A549 (cell line): ENCODE data around the gene TEN1. TPM values are rescaled to one million over a fixed set of nuclear protein-coding genes. Genes with fewer than 3 reads are reported as not detected.

ENCODE experiments used
- ATAC-seq, 2 experiments: fragments of 200-7000 bp in 1 of 2; fragments of >200 bp in 1 of 2; cut with Nextera tagmentation in 1 of 2; cut with Tn5 transposase in 1 of 2; 3 replicates each; pipeline versions ENCODE4 v1.8.0 to v1.9.1; 2018 to 2020; ENCODE audit warnings: mild to moderate bottlenecking in 1 of 2, moderate library complexity in 1 of 2
- CTCF ChIA-PET: fragments of 300-600 bp; sonication (Branson Sonifier 250); formaldehyde crosslinking; extraction: SDS; loops from one replicate; lab custom pipeline; 2021; ENCODE audit warnings: antibody characterized with exemption, inconsistent platforms; lab: Yijun Ruan, JAX
- POLR2A ChIA-PET: fragments of 350-600 bp; formaldehyde crosslinking; extraction: SDS; loops from one replicate; lab custom pipeline; 2021; ENCODE audit warnings: antibody characterized with exemption, inconsistent platforms; lab: Yijun Ruan, JAX
- DNase-seq, 2 experiments: peaks; one replicate each; pipeline versions ENCODE4 v3.0.0 to v3.0.0-alpha.2; 2011 to 2016; ENCODE audit warnings: low read depth in 1 of 2, low spot score in 1 of 2
- FAIRE-seq: peaks from 2 replicates; lab custom pipeline; 2011; peaks lifted over from hg19 to GRCh38; lab: Jason Lieb, UNC
- H3K27ac ChIP-seq, 2 experiments: fragments of >200 bp; sonication (Bioruptor Twin); formaldehyde crosslinking; 3 replicates each; pipeline ENCODE4 v1.5.1; 2016 to 2017
- H3K4me1 ChIP-seq: fragments of >200 bp; sonication (Bioruptor Twin); formaldehyde crosslinking; 3 replicates; pipeline ENCODE4 v1.6.1; 2016
- H3K4me2 ChIP-seq: fragments of >200 bp; sonication (Bioruptor Twin); formaldehyde crosslinking; 3 replicates; pipeline ENCODE4 v1.6.1; 2016
- H3K4me3 ChIP-seq: fragments of >200 bp; sonication (Bioruptor Twin); formaldehyde crosslinking; 3 replicates; pipeline ENCODE4 v1.5.1; 2016
- H3K9me3 ChIP-seq: fragments of >200 bp; sonication (Bioruptor Twin); formaldehyde crosslinking; 3 replicates; pipeline ENCODE4 v1.6.1; 2016
- BHLHE40 ChIP-seq: IDR thresholded peaks from 2 replicates; pipeline ENCODE4 v1.6.1; 2012; ENCODE audit warnings: low read depth, low read length, inconsistent platforms
- CBX2 ChIP-seq: fragments of 200-600 bp; sonication (generic); IDR thresholded peaks from 2 replicates; pipeline ENCODE4 v1.6.1; 2016; ENCODE audit warnings: low read depth, mild to moderate bottlenecking, borderline replicate concordance
- CEBPB ChIP-seq, 2 experiments: fragments of >200 bp in 1 of 2; sonication (Bioruptor Twin) in 1 of 2; formaldehyde crosslinking in 1 of 2; IDR thresholded peaks; 2 replicates each; pipeline ENCODE4 v1.6.1; 2012 to 2016
- CHD2 ChIP-seq: fragments of 150-350 bp; IDR thresholded peaks from 2 replicates; pipeline ENCODE4 v1.6.1; 2014; ENCODE audit warnings: low read length; ENCODE audit not compliant: partially characterized antibody
- CTCF ChIP-seq: fragments of >200 bp; sonication (Bioruptor Twin); formaldehyde crosslinking; IDR thresholded peaks from 3 replicates; pipeline ENCODE4 v1.5.1; 2016
- ESRRA ChIP-seq: fragments of 150-350 bp; IDR thresholded peaks from 2 replicates; pipeline ENCODE4 v1.6.1; 2014; ENCODE audit warnings: mild to moderate bottlenecking, low read length, borderline replicate concordance
- FOXS1 ChIP-seq: fragments of 250-450 bp; sonication (Bioruptor Pico); IDR thresholded peaks from 2 replicates; pipeline ENCODE4 v1.5.0; 2020; ENCODE audit warnings: mild to moderate bottlenecking, moderate library complexity
- GATA3 ChIP-seq: IDR thresholded peaks from 2 replicates; pipeline ENCODE4 v1.6.1; 2012; ENCODE audit warnings: borderline replicate concordance
- HDAC2 ChIP-seq: fragments of 200-600 bp; sonication (generic); IDR thresholded peaks from 2 replicates; pipeline ENCODE4 v1.6.1; 2016
- JUN ChIP-seq, 2 experiments: fragments of >200 bp; sonication (Bioruptor Twin); formaldehyde crosslinking; IDR thresholded peaks; 2 replicates in 1 of 2; 3 replicates in 1 of 2; pipeline ENCODE4 v1.6.1; 2016 to 2017
- JUNB ChIP-seq: fragments of >200 bp; sonication (Bioruptor Twin); formaldehyde crosslinking; IDR thresholded peaks from 2 replicates; pipeline ENCODE4 v1.6.1; 2016
- MAZ ChIP-seq: fragments of 150-350 bp; IDR thresholded peaks from 2 replicates; pipeline ENCODE4 v1.6.1; 2014; ENCODE audit warnings: antibody characterized with exemption, low read depth, low read length, borderline replicate concordance
- NR3C1 ChIP-seq: fragments of >200 bp; sonication (Bioruptor Twin); formaldehyde crosslinking; IDR thresholded peaks from 3 replicates; pipeline ENCODE4 v1.6.1; 2017
- PHF8 ChIP-seq: fragments of 200-600 bp; sonication (generic); IDR thresholded peaks from 2 replicates; pipeline ENCODE4 v1.6.1; 2016; ENCODE audit warnings: low read depth, mild to moderate bottlenecking, antibody characterized with exemption, moderate library complexity, borderline replicate concordance
- POLR2A ChIP-seq: IDR thresholded peaks from 2 replicates; pipeline ENCODE4 v1.6.1; 2012; ENCODE audit warnings: mild to moderate bottlenecking, low read length
- RCOR1 ChIP-seq: fragments of 150-350 bp; IDR thresholded peaks from 2 replicates; pipeline ENCODE4 v1.6.1; 2014; ENCODE audit warnings: antibody characterized with exemption, low read length, low read depth
- SMC3 ChIP-seq: fragments of >200 bp; sonication (Bioruptor Twin); formaldehyde crosslinking; IDR thresholded peaks from 3 replicates; pipeline ENCODE4 v1.6.1; 2018; ENCODE audit warnings: inconsistent platforms
- ZC3H11A ChIP-seq: fragments of 450-650 bp; IDR thresholded peaks from 2 replicates; pipeline ENCODE4 v1.6.1; 2014; ENCODE audit warnings: antibody characterized with exemption, mild to moderate bottlenecking
- WGBS: methylation state at CpG from one replicate; pipeline ENCODE4 v1.1.6; 2017; ENCODE audit errors: missing lambda C conversion rate; 5-methylcytosine and 5-hydroxymethylcytosine counted together
- polyA plus RNA-seq, 4 experiments: library from polyadenylated mRNA; depleted of rRNA in 3 of 4; stranded (reverse); fragments of >200 nt; fragmentation: RNase III in 1 of 4; extraction: RNeasy Plus Mini Kit Qiagen cat#74134 plus additional on column Dnase treatment in 1 of 4; gene quantifications; 2 replicates in 3 of 4; 3 replicates in 1 of 4; pipeline ENCODE4 v1.2.3, GENCODE V29; 2011 to 2017
- TF ChIP-seq, protein P1 (sequence below): fragments of 200-600 bp; sonication (generic); IDR thresholded peaks from 2 replicates; pipeline ENCODE4 v1.6.1; 2016; ENCODE audit warnings: antibody characterized with exemption, mild to moderate bottlenecking, moderate library complexity
- TF ChIP-seq, protein P2 (sequence below): fragments of >200 bp; sonication (Bioruptor Twin); formaldehyde crosslinking; IDR thresholded peaks from 3 replicates; pipeline ENCODE4 v1.6.1; 2016
- TF ChIP-seq, protein P3 (sequence below): fragments of 250-450 bp; sonication (Bioruptor Pico); IDR thresholded peaks from 2 replicates; pipeline ENCODE4 v1.5.0; 2021; ENCODE audit warnings: mild to moderate bottlenecking, moderate library complexity, borderline replicate concordance

TEN1 gene
- polyA plus RNA-seq, 2 of the 4 experiments (the other 2 are of a cell fraction): 11.8 to 15.7 TPM

GRCh38 chr17:76038050-76038449, 59.0 kb downstream of the TEN1 start:
- Histone ChIP-seq H3K4me2 (no peak overlapping the region), H3K27ac (no peak overlapping the region), H3K9me3 (no peaks in the 10 kb centered on the region), H3K4me1 (no peaks in the 10 kb centered on the region), H3K4me3 (no peak overlapping the region)
- WGBS: 92% methylated on average over 3 of the region's 3 CpGs
- no peak for FAIRE-seq
- POLR2A ChIA-PET: interaction anchor here (1.4 kb wide), 1 partner anchor 35 kb away, joined by 3 read pairs; the partner anchor contains the start of gene SRP68
- ATAC-seq: no peak
- TF ChIP-seq JUN (IDR thresholded peaks at IDR 0.05) (0 out of 5 replicates have a peak, but pooled peaks of 1 of the 2 experiments have one; percentile 14), CBX2 (no peak), PHF8 (no peak), CTCF (no peak)
- CTCF ChIA-PET: interaction anchor here (0.6 to 23.8 kb wide), 4 partner anchors 13 to 77 kb away, joined by 3 to 357 read pairs (median 4); no protein-coding TSS in a partner anchor
- no peak for DNase-seq

- Histone ChIP-seq H3K4me1 (no peaks in the 10 kb centered on the region), H3K4me3 (no peak overlapping the region), H3K27ac (peak overlapping the region in 1 of 2 experiments; percentile 33; a peak in 1 of 6 replicates), H3K9me3 (no peaks in the 10 kb centered on the region), H3K4me2 (no peak overlapping the region)
- CTCF ChIA-PET: interaction anchor here (1.1 to 23.8 kb wide), 5 partner anchors 19 to 261 kb away, joined by 3 to 357 read pairs (median 4); no protein-coding TSS in a partner anchor
- no peak for FAIRE-seq
- no peak for ATAC-seq
- POLR2A ChIA-PET: no interaction called here
- DNase-seq: no peak
- 85% methylated on average over 6 of the region's 6 CpGs for WGBS
- no peak for TF ChIP-seq RCOR1
- TF ChIP-seq POLR2A: no peak
- no peak for TF ChIP-seq HDAC2
- no peak for TF ChIP-seq GATA3
- TF ChIP-seq, protein P1, sequence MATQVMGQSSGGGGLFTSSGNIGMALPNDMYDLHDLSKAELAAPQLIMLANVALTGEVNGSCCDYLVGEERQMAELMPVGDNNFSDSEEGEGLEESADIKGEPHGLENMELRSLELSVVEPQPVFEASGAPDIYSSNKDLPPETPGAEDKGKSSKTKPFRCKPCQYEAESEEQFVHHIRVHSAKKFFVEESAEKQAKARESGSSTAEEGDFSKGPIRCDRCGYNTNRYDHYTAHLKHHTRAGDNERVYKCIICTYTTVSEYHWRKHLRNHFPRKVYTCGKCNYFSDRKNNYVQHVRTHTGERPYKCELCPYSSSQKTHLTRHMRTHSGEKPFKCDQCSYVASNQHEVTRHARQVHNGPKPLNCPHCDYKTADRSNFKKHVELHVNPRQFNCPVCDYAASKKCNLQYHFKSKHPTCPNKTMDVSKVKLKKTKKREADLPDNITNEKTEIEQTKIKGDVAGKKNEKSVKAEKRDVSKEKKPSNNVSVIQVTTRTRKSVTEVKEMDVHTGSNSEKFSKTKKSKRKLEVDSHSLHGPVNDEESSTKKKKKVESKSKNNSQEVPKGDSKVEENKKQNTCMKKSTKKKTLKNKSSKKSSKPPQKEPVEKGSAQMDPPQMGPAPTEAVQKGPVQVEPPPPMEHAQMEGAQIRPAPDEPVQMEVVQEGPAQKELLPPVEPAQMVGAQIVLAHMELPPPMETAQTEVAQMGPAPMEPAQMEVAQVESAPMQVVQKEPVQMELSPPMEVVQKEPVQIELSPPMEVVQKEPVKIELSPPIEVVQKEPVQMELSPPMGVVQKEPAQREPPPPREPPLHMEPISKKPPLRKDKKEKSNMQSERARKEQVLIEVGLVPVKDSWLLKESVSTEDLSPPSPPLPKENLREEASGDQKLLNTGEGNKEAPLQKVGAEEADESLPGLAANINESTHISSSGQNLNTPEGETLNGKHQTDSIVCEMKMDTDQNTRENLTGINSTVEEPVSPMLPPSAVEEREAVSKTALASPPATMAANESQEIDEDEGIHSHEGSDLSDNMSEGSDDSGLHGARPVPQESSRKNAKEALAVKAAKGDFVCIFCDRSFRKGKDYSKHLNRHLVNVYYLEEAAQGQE: no peak
- TF ChIP-seq CEBPB (IDR thresholded peaks at IDR 0.05): no peak
- no peak for TF ChIP-seq CHD2
- TF ChIP-seq JUNB: no peak
- no peak for TF ChIP-seq ZC3H11A
- no peak for TF ChIP-seq SMC3
- no peak for TF ChIP-seq ESRRA
- TF ChIP-seq, protein P2, sequence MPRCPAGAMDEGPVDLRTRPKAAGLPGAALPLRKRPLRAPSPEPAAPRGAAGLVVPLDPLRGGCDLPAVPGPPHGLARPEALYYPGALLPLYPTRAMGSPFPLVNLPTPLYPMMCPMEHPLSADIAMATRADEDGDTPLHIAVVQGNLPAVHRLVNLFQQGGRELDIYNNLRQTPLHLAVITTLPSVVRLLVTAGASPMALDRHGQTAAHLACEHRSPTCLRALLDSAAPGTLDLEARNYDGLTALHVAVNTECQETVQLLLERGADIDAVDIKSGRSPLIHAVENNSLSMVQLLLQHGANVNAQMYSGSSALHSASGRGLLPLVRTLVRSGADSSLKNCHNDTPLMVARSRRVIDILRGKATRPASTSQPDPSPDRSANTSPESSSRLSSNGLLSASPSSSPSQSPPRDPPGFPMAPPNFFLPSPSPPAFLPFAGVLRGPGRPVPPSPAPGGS: no peak
- TF ChIP-seq NR3C1: no peak
- TF ChIP-seq MAZ: no peak
- no peak for TF ChIP-seq FOXS1 (CRISPR knock-in tag)
- TF ChIP-seq, protein P3, sequence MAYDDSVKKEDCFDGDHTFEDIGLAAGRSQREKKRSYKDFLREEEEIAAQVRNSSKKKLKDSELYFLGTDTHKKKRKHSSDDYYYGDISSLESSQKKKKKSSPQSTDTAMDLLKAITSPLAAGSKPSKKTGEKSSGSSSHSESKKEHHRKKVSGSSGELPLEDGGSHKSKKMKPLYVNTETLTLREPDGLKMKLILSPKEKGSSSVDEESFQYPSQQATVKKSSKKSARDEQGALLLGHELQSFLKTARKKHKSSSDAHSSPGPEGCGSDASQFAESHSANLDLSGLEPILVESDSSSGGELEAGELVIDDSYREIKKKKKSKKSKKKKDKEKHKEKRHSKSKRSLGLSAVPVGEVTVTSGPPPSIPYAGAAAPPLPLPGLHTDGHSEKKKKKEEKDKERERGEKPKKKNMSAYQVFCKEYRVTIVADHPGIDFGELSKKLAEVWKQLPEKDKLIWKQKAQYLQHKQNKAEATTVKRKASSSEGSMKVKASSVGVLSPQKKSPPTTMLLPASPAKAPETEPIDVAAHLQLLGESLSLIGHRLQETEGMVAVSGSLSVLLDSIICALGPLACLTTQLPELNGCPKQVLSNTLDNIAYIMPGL: no peak
- TF ChIP-seq CBX2: no peak
- no peak for TF ChIP-seq BHLHE40
These were observed 60.1 kb downstream of the TEN1 start for GRCh38 chr17:76039121-76039520.
